NCI-H2081 (cell line): ENCODE results near the gene ZNF729.
"Not testable (repeated sequence)": the region's sequence is repeated elsewhere in the genome, so short reads cannot be mapped to it uniquely, and the experiment has no call there.

Source experiments
- DNase-seq, 2 experiments: peaks; one replicate each; lab custom pipeline; 2025; lab: John Stamatoyannopoulos, UW

The ZNF729 gene

GRCh38 chr19:22286151-22286810 is at the start of gene ZNF729:
TSS of gene ZNF729 (plus strand) at chr19:22286441. CDS start at chr19:22286526, 85 bp downstream.
- no peak for DNase-seq

- DNase-seq: no peak
These were observed 29.4 kb upstream of the ZNF729 start for GRCh38 chr19:22256856-22257255.

- no peak for DNase-seq
These were observed 28.9 kb upstream of the ZNF729 start for GRCh38 chr19:22257381-22257780.

DNA sequence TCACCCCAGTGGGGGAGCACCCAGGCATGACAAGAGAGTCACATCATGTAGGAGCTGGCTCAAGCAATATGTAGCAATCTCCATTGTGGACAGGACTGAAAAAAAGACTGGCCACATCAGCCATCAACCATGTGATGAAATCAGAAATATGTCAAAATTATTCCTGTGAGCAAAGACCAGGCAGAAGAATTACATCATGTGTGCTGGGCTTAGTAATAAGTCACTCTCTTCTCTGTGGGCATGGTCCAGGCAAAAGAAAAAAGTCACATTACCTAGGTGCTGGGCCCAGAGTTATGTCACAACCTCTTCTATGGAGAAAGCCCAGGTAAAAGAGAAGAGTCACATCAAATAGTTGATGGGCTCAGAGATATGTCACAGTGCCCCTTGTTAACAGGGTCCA is 28.3 kb upstream of the ZNF729 start:
- no peak for DNase-seq

- no peak for DNase-seq
These were observed 25.7 kb upstream of the ZNF729 start for GRCh38 chr19:22260499-22260898.

- no peak for DNase-seq
These were observed 24.6 kb upstream of the ZNF729 start for GRCh38 chr19:22261596-22261995.

- DNase-seq: no peak
These were observed 23.1 kb upstream of the ZNF729 start for GRCh38 chr19:22263121-22263520.

- DNase-seq: not testable (repeated sequence)
These were observed 35.3 kb downstream of the ZNF729 start for GRCh38 chr19:22321554-22321953.

DNA sequence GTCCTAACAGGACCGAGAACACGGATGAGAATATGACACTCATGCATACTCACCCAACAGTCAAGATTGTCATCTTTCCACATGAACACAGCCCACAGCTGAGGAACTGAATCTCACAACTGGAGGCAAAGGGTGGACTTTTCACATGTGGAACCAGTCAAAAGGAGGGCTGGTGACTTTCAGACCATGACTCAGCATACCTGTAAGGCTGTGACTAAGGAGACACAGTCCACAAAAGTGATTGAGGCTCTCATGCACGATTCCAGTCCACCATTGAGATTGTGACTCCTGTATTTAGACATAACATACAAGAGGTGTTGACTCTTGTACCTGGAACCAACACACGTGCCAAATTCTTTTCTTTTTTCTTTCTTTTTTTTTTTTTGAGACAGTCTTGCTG is 40.0 kb downstream of the ZNF729 start:
- DNase-seq: no peak

- no peak for DNase-seq
These were observed 41.1 kb downstream of the ZNF729 start for GRCh38 chr19:22327321-22327720.

DNA sequence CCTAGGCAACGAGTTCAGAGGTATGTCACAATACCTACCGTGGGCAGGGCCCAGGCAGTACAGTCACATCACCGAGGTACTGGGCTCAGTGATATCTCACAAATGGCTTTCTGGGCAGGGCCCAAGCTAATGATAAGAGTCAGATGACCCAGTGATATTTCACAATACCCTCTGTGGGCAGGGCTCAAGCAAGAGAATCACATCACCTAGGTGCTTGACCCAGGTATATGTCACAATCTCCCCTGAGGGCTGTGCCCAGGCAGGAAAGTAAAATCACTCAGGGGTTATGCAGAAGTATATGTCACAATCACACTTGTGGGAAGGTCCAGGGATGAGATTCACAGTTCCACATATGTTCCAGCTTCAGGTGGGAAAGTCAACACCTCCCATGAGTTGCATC is 45.3 kb downstream of the ZNF729 start:
- no peak for DNase-seq

- DNase-seq: no peak
These were observed 46.7 kb downstream of the ZNF729 start for GRCh38 chr19:22332924-22333323.

DNA sequence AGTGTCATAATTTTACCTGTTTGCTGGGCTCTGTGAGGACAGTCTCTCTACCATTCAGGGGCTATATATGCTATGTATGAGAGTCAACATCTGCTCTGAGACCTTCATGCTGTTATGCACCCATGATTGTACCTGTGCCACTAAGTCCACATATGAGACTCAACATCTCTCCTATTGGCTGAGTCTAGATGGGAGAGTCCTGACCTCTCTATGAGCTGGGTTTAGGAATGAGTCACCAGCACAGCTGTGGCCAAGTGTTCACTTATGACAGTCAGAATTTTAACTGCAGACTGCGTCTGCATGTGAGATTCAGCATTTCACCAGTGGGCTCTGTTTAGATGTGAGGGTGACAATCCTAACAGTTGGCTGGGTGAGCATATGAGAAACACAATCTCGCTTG is 49.5 kb downstream of the ZNF729 start:
- no peak for DNase-seq

DNA sequence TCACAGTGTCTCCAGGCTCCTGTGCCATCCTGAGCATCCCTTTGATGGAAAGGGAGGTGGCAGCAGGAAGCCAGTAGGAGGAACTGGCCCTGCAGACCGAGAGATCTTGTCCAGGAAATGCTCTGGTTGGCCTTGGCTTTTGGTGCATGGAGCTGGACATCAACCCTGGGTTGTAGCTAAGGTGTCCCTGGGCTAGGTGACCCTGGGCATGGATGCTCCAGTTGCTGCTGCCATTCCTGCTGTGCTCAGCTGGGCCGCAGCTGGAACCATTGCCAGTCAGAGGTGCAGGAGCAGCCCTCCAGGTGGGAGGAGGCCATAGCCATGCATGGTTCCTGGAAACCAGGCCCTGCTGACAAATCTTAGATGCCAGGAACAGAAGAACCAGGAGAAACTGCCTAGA is 68.4 kb downstream of the ZNF729 start:
- DNase-seq: no peak
